Activated CD4-positive, alpha-beta T cell treated with anti-CD3 and anti-CD28 coated beads for 24 hours (primary cell): ENCODE data around the gene KCNF1.

Experiments
- DNase-seq, 2 donors: peaks; one replicate each; pipeline ENCODE4 v3.0.0-alpha.2; 2020; ENCODE audit warnings: low read depth in 2 of 2

Gene KCNF1, protein sequence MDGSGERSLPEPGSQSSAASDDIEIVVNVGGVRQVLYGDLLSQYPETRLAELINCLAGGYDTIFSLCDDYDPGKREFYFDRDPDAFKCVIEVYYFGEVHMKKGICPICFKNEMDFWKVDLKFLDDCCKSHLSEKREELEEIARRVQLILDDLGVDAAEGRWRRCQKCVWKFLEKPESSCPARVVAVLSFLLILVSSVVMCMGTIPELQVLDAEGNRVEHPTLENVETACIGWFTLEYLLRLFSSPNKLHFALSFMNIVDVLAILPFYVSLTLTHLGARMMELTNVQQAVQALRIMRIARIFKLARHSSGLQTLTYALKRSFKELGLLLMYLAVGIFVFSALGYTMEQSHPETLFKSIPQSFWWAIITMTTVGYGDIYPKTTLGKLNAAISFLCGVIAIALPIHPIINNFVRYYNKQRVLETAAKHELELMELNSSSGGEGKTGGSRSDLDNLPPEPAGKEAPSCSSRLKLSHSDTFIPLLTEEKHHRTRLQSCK

GRCh38 chr2:10911291-10912075, at the start of gene KCNF1:
KCNF1 (plus strand) TSS chr2:10911934; CDS start chr2:10912427, 493 bp downstream.
- no peak for DNase-seq

DNA sequence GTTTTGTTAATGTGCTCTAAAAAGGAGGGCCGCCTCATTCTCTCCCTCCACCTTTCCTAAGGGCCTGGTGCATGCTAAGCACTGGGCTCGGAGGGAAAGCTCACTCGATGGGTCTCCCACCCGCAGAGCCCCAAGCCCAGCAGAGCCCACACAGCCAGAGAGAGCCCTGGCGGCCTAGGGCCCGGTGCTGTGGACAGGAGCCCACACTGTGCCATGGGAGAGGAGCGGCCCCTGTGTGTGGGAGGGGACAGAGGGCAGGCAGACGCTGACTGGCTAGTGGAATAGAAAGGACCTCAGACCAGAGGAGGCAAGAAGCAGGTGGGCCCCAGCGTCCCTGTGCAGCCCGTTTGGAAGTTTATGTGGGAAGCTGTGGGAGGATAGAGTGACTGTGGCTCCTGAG, 49.4 kb upstream of the KCNF1 start:
- DNase-seq, result no peak

- DNase-seq, result no peak
These were observed 48.7 kb upstream of the KCNF1 start for GRCh38 chr2:10863047-10863446.

DNA sequence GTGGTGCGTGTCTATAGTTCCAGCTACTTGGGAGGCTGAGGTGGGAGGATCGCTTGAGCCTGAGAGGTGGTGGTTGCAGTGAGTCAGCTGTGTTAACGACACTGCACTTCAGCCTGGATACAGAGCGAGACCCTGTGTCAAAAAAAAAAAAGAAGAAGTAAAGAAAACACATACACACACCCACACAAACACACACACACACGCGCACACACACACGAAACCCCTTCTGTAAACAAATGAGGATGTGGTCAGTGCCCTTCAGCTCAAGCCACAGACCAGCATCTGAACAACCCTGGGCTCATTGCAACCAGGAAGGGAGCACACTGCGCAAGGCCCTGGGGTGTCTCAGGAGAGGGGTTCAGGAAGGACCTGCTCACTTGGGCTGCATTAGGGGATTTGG, 47.9 kb upstream of the KCNF1 start:
- no peak for DNase-seq

GRCh38 chr2:10864251-10864650, 47.5 kb upstream of the KCNF1 start:
- no peak for DNase-seq

DNA sequence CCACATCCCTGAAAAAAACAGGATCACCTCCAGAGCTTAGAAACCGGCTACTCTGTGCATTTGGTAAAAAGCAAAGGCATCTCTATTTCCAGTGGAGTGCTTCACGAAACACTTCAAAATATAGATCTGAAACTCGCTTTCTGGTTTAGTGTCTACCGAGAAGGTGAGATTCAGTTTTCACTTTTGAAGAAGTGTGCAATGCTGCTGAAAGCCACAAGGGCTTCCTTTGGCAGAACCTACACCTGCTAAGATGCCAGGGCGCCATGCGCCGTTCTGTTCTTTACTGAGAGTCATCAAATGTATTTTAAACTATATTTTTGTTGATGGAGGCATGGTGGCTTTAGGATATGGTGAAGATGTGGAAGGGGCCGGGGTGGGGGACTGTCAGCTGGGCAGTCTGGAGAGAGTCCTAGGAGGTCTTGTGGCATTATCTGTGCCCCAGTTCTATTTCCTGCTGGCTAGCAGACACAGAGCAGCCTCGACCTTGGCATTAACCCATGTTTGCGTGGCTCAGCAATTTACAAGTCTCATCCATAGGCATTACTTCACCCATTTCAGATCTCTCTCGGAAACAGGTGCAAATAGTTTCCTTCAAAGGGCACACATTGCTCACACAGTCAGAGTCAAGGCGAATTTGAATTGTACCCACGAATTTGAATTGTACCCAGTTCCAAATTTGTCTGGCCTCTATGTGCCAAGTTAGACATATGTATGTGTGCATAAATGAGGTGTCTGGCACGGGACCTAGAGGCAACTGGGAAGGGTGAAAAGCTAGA, 46.7 kb upstream of the KCNF1 start:
- DNase-seq, result peak in 1 of 2 donors; percentile 1

- no peak for DNase-seq
These were observed 45.9 kb upstream of the KCNF1 start for GRCh38 chr2:10865841-10866240.

DNA sequence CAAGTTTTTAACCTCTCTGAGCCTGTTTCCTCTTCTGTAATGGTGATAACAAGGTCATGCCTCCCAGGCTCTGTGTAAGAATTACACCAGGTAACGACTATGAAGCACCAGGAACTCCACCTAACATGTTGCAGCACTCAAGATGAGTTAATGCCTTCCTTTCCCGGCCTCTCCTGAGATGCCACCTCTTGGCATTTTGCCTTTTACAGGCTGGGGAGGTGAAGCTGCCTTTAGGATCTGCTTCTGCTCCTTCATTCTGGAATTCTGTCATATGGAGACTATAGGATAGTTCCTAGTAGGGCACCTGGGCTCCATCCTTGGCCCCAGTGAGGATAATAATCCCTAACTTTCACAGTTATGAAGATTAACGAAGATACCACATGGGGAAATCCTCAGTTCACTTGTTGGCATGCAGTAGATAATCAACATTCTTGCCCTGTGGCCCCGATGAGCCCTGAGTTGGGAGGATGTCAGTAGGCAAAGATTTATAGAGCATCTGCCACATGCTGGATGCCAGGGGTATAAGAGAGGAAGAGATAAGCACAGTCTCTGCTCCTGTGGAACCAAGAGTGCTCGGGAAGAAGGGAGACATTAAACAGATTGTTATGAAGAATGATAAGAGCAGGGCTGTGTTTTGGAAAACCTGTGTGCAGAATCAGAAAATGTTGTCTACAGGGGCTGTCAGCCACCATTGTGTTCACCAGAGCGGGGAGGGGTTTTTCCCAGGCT, 43.9 kb upstream of the KCNF1 start:
- DNase-seq, result no peak

DNA sequence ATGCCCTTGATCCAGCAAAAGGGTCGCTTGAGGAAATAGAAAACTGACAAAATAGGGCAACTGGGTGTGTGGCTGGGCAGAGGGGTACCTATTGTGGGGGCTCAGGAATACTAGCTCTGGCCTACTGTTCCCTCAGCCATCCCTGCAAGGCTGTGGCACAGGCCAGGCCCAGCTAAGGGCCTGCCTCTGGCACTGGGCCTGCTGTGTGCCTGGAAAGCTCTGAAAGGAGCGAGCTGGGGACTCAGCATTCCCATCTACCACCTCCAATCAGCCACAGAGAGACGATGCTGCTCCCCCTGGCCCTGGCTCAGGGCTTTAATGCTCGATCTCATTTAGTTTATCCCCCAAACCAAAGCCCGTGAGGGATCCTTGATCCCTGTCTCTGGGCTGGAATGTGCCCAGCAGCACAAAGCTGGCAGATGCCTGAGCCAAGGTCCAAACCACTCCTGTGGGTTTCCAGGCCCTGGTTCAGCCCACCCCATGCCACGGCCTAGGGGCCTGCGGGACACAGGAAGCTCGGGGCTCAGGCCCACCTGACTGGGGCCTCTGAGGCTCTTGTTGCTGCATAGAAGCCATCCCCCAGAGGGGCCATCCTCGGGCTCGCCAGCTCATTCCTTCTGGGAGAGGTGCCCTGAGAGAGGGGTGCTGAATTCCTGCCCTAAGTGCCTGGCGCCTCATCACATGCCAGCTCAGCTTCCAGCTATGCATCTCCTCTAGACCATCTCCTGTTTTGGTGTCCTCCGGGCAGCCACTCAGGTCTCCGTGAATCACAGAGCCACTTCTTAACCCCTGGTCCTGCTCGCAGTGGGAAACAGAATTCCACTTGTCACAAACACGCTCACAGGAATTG, 43.0 kb upstream of the KCNF1 start:
- no peak for DNase-seq

GRCh38 chr2:10871978-10872377, 39.8 kb upstream of the KCNF1 start:
- no peak for DNase-seq

GRCh38 chr2:10873171-10873570, 38.6 kb upstream of the KCNF1 start:
- DNase-seq, result no peak

GRCh38 chr2:10873790-10874437, 37.8 kb upstream of the KCNF1 start:
- no peak for DNase-seq

GRCh38 chr2:10875126-10875525, 36.6 kb upstream of the KCNF1 start:
- no peak for DNase-seq

- no peak for DNase-seq
These were observed 35.3 kb upstream of the KCNF1 start for GRCh38 chr2:10876394-10876793.

GRCh38 chr2:10876963-10877362, 34.8 kb upstream of the KCNF1 start:
- DNase-seq, result no peak

GRCh38 chr2:10877651-10878111, 34.1 kb upstream of the KCNF1 start:
- DNase-seq, result no peak

DNA sequence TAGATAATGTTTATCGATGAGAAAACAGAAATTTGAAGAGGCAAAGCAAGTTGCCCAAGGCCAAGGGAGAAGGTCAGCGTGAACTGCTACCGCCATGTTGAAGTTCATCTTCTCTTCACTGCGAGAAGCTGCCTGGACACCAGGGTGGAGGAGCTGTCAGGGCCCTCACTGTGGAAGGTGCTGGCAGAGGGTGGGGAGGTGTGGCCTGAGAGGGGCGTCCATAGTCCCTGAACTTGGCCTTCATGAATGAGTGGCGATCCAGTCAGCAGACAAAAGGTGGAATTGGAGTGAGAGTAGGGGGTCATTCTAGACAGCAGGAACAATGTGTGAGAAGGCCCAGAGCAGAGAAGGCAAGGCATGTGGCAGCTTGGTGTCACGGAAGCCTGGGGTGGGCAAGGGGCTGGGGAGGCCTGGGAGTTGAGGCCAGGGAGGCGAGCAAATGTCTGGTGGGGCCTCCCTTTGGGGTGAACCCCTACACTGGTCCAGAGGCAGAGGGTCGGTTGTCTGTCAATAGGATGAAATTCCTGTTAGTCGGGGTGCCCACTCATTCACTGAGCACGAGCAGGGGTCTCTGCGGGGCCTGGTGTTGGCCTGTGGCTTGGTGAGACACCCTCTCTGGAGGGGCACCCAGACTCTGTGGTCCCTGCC, 33.3 kb upstream of the KCNF1 start:
- DNase-seq, result no peak

GRCh38 chr2:10879159-10879558, 32.6 kb upstream of the KCNF1 start:
- DNase-seq, result no peak
